ENCODE results near the gene BEND6.
A peak's percentile ranks its signal among the peaks of the same experiment; 100 is the strongest.
"Not testable (repeated sequence)": the region's sequence is repeated elsewhere in the genome, so short reads cannot be mapped to it uniquely, and the experiment has no call there.

BEND6 gene

GRCh38 chr6:57040011-57040410 is 85.1 kb downstream of the BEND6 start:
- DNase-seq: no peak

GRCh38 chr6:57044061-57044460 is 89.2 kb downstream of the BEND6 start:
- DNase-seq: not testable (repeated sequence)

DNA sequence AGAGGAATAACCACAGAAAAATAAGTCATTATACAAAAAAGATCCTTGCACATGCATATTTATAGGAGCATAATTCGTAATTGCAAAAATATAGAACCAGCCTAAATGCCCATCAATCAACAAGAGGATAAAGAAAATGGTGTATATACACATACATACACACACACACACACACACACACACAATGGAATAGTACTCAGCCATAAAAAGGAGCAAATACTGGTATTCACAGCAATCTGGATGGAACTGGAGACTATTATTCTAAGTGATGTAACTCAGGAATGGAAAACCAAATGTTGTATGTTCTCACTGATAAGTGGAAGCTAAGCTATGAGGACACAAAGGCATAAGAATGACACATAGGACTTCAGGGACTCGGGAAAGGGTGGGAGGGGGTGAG is 89.7 kb downstream of the BEND6 start:
- DNase-seq: no peak

DNA sequence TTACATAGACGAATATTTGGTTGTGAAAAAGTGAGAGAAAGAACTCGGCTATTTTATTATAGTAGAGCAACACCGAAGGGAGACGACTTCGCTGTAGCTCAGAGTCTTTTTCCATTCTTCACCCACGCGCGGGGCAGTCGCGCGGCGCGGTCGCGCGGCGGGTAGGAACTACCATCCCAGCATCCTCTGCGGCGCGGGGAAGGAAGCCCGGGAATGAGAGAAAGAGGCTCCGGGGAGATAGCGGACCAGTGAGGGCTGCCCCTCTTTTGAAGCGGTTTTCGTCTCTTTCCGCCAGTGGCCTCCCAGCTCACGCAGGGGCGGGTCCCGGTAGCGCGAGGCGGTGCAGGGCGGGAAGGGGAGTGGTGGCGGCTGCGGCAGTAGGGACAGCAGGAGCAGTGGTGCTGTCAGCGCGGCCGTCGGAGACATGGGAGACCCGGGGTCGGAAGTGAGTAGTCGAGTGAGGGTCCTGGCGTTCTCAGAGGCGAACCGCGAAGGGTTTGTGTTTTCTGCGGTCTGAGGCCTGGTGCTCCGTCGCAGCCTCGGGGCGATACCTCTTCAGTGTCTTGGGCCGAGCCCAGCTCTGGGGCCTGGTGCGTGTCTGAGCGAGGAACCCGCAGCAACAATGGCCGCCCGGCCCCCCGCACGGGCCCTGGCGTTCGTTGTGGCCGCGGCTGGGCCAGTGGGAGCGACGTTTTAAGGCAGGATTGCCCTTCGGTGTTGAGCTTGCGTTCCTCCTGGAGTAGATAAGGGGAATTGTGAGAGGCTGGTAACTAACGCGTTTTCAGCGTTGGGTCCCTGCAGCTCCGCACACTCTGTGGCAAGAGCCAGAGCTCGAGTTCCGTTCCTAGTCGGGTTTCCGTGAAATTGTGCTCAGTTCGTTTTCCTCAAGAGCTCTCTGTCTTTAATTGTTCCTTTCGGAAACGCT is 91.7 kb downstream of the BEND6 start, which contains the start of gene KIAA1586:
KIAA1586 (plus strand) TSS at position 362 of the 925 bp plus-strand sequence; CDS start at position 425, 63 bp downstream.
- peak; percentile 90 to 93 for DNase-seq

GRCh38 chr6:57047257-57047585 is 92.3 kb downstream of the BEND6 start:
- not testable (repeated sequence) for DNase-seq

- not testable (repeated sequence) for DNase-seq
Observed at GRCh38 chr6:57047859-57048258, 93.0 kb downstream of the BEND6 start.

DNA sequence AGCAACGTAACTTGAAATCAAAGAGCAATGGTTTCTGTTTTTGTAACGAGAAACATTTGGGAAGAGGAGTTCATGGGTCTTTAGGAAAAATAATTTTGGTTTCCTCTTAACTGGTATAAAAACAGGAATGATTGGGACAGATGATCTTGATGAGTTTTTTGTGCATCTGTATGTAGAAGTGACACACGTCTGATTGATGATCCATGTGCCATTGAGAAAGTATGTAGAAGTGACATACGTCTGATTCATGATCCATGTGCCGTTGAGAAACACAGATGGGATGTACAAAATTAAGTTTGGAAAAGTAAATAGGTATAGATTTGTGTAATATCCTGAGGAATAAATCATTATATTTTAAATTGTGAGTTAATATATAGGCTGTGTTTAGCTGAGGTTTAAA is 93.7 kb downstream of the BEND6 start:
- DNase-seq: no peak

DNA sequence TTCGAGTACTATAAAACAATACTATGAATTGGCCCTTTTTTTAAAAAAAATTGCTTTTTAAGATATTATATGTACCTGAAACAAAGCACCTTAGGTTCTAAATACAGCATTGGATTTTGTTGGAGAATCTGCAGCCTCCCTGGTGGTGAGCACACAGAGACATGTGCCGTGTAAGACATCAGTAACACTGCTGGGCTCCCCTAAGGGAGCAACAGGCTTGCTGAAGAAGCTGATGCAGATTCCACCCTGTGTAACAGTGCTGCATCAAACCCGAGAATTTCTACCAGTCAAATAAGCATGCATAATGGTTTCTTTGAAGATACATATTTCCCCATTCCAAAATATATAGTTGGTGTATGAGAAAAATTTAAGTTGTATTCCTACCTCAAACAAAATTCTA is 108.9 kb downstream of the BEND6 start:
- DNase-seq: no peak

- no peak for DNase-seq
Observed at GRCh38 chr6:57064809-57065208, 109.9 kb downstream of the BEND6 start.

- no peak for DNase-seq
Observed at GRCh38 chr6:57068061-57068460, 113.2 kb downstream of the BEND6 start.

- DNase-seq: no peak
Observed at GRCh38 chr6:57069228-57069627, 114.3 kb downstream of the BEND6 start.

DNA sequence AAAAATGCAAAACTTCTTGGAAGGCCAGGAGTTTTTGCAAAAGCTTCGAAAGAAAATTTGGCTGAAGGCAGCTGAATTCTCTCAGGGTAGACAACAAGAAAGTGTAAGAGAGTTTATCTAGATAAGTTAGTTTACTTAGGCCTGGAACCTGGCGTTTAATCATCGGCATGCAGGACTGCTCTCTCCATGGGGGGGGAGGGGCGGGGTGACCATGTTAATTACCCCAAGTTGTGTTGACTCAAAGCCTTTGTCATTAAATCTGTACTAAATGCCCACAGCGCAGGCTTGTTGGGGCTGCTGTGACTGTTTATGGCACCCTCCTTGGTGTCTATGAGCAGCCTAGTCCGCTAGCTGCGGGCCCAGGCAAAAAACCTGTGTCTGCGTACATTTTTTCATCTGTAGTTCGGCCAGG is 115.0 kb downstream of the BEND6 start:
- no peak for DNase-seq

GRCh38 chr6:57072108-57072507 is 117.2 kb downstream of the BEND6 start:
- DNase-seq: no peak

- DNase-seq: no peak
Observed at GRCh38 chr6:57074383-57074782, 119.5 kb downstream of the BEND6 start.

DNA sequence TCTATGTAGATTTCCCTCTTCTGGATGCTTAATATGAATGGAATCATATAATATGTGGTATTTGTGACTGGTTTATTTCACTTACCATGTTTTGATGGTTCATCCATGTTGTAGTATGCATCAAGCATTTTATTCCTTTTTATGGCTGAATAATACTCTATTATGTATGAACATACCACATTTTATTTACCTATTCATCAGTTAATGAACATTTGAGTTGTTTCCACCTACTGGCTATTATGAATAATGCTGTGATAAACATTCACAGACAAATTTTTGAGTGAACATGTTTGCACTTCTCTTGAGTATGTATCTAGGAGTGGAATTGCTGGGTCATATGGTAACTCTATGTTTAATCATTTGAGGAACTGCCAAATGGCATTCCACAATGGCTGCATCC is 120.2 kb downstream of the BEND6 start:
- no peak for DNase-seq
